H7 (cell line): ENCODE data around the gene TMEM235. TPM values are rescaled to one million over a fixed set of nuclear protein-coding genes. Genes with fewer than 3 reads are reported as not detected.

Experiments
- DNase-seq: peaks from one replicate; pipeline ENCODE4 v3.0.0; 2012
- H3K27me3 ChIP-seq: 2 replicates; pipeline ENCODE4 v1.6.0; 2011; ENCODE audit warnings: mild to moderate bottlenecking, low read length; ENCODE audit not compliant: control insufficient read depth, insufficient read depth
- H3K36me3 ChIP-seq: replicated peaks from 2 replicates; pipeline ENCODE4 v1.5.1; 2011; ENCODE audit warnings: low read length; ENCODE audit not compliant: control insufficient read depth, insufficient read depth
- H3K4me3 ChIP-seq: 2 replicates; pipeline ENCODE4 v1.5.1; 2011; ENCODE audit warnings: low read depth, mild to moderate bottlenecking, control low read depth, low read length, moderate library complexity; ENCODE audit not compliant: insufficient read depth
- total RNA-seq: library from RNA; depleted of rRNA; stranded (reverse); fragments of >200 nt; shearing (Covaris generic); gene quantifications from 2 replicates; pipeline ENCODE4 v1.2.3, GENCODE V29; 2014

TMEM235 gene
- total RNA-seq, 1 experiment from 2014 or later: not detected

- Histone ChIP-seq H3K4me3 (no peak overlapping the region), H3K27me3 (peaks cover under 1% of the 10 kb centered on the region; the same call in 1 of the 2 replicates), H3K36me3 (no peaks in the 10 kb centered on the region)
- peak; percentile 59 for DNase-seq
These were observed 8.1 kb downstream of the TMEM235 start for GRCh38 chr17:78239489-78239931.

GRCh38 chr17:78240012-78240655, 8.7 kb downstream of the TMEM235 start:
- Histone ChIP-seq H3K27me3 (no peaks in the 10 kb centered on the region), H3K36me3 (no peaks in the 10 kb centered on the region), H3K4me3 (no peak overlapping the region)
- DNase-seq: peak; percentile 39

- no peak overlapping the region for H3K4me3 ChIP-seq
- DNase-seq: no peak
- H3K27me3 ChIP-seq: no peaks in the 10 kb centered on the region
- no peaks in the 10 kb centered on the region for H3K36me3 ChIP-seq
These were observed 9.4 kb downstream of the TMEM235 start for GRCh38 chr17:78240839-78241238.

- H3K36me3 ChIP-seq: no peaks in the 10 kb centered on the region
- H3K27me3 ChIP-seq: no peaks in the 10 kb centered on the region
- no peak overlapping the region for H3K4me3 ChIP-seq
- DNase-seq: peak; percentile 91
These were observed 10.0 kb downstream of the TMEM235 start for GRCh38 chr17:78241277-78242023.

- Histone ChIP-seq H3K36me3 (no peaks in the 10 kb centered on the region), H3K4me3 (no peak overlapping the region), H3K27me3 (no peaks in the 10 kb centered on the region)
- no peak for DNase-seq
These were observed 10.8 kb downstream of the TMEM235 start for GRCh38 chr17:78242024-78242742.

GRCh38 chr17:78247304-78247703, 15.9 kb downstream of the TMEM235 start:
- no peak for DNase-seq
- no peak overlapping the region for H3K4me3 ChIP-seq
- no peaks in the 10 kb centered on the region for H3K36me3 ChIP-seq
- H3K27me3 ChIP-seq: no peaks in the 10 kb centered on the region

GRCh38 chr17:78248051-78248914, 16.9 kb downstream of the TMEM235 start:
- DNase-seq: no peak
- no peaks in the 10 kb centered on the region for H3K27me3 ChIP-seq
- H3K4me3 ChIP-seq: no peak overlapping the region
- H3K36me3 ChIP-seq: no peaks in the 10 kb centered on the region

GRCh38 chr17:78249074-78249817, 17.8 kb downstream of the TMEM235 start:
- Histone ChIP-seq H3K36me3 (no peaks in the 10 kb centered on the region), H3K27me3 (no peaks in the 10 kb centered on the region), H3K4me3 (no peak overlapping the region)
- no peak for DNase-seq

- no peaks in the 10 kb centered on the region for H3K27me3 ChIP-seq
- no peaks in the 10 kb centered on the region for H3K36me3 ChIP-seq
- no peak for DNase-seq
- no peak overlapping the region for H3K4me3 ChIP-seq
These were observed 18.7 kb downstream of the TMEM235 start for GRCh38 chr17:78249818-78250806.

- H3K36me3 ChIP-seq: no peaks in the 10 kb centered on the region
- H3K27me3 ChIP-seq: no peaks in the 10 kb centered on the region
- H3K4me3 ChIP-seq: no peak overlapping the region
- peak; percentile 99 for DNase-seq
These were observed 19.7 kb downstream of the TMEM235 start for GRCh38 chr17:78250891-78251772.

GRCh38 chr17:78251773-78252103, 20.3 kb downstream of the TMEM235 start:
- Histone ChIP-seq H3K4me3 (no peak overlapping the region), H3K36me3 (no peaks in the 10 kb centered on the region), H3K27me3 (no peaks in the 10 kb centered on the region)
- no peak for DNase-seq

- no peak for DNase-seq
- H3K4me3 ChIP-seq: no peak overlapping the region
- no peaks in the 10 kb centered on the region for H3K27me3 ChIP-seq
- H3K36me3 ChIP-seq: no peaks in the 10 kb centered on the region
These were observed 20.7 kb downstream of the TMEM235 start for GRCh38 chr17:78252111-78252634.
